Activated naive CD4-positive, alpha-beta T cell (primary cell): Measurements from ENCODE around the gene KIR2DL3.
"Not testable (repeated sequence)": the region's sequence is repeated elsewhere in the genome, so short reads cannot be mapped to it uniquely, and the experiment has no call there.

Experiments
- DNase-seq, 4 experiments: peaks; one replicate each; lab custom pipeline; 2025; lab: John Stamatoyannopoulos, UW

The KIR2DL3 gene

DNA sequence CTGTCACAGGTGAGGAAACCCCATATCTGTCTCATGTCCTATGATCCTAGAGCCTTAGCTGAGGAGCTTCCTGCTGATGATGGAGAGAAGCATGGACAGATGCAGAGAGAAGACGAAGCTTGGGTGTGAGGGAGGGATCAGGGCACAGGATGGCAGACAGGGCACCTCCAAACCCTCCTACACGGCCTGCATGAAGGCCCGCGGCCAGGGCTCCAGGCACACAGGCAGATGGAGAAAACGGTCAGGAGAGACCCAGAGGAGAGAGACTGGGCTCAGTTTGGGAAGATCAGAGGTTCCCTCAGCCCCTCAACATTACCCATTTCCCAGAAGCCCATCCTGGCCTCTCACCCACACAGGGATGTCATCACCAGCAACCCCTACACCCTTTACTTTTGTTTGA, 5.8 kb downstream of the KIR2DL3 start:
- DNase-seq, result not testable (repeated sequence)

DNA sequence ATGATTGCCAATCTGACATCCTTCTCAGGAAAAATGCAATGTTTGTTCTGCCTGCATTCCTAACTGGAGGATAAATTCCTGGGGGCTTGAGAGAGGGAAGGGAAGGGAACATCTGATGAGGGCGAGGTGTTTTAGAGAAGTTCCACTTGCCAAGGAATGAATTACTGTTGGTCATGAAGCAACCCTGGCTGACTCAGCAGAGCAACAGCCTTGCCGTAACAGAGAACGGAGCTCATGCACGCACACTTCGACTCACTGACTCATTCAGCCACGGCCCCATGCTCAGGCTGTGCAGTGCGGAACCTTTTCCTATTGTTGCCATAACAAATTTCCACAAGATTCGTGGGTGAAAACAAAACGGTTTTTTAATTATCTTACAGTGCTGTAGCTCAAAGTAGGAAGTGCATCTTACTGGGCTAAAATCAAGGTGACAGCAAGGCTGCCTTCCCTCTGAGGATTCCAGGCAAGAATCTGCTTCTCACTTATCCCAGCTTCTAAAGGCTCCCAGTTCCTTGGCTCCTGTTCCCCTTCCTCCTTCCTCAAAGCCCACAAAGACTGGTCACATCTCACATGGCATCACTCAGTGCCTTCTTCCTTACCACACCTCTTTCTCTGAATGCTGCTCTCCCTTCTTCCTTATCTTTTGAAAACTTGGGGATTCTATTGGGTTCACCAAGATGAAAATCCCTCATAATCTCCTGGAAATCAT, 9.5 kb downstream of the KIR2DL3 start:
- DNase-seq, result not testable (repeated sequence)

DNA sequence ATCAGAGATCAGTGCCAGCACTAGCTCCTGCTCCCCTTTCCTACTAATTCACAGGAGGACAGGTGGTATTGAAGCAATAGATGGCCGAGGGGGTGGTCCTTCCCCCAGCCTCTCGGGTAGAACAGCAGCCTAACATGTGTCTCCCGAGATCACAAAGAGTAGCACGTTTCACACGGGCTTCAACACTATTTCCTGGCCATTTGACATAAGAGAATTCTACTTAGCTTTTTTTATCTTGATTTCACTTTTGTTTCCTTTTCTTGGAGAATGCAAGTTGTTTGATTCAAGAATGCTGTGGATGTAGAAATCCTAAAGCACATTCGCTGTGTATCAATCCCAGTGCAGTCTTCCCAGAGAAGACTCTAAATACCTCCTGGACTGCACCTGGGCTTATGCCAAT, 12.0 kb downstream of the KIR2DL3 start:
- not testable (repeated sequence) for DNase-seq

DNA sequence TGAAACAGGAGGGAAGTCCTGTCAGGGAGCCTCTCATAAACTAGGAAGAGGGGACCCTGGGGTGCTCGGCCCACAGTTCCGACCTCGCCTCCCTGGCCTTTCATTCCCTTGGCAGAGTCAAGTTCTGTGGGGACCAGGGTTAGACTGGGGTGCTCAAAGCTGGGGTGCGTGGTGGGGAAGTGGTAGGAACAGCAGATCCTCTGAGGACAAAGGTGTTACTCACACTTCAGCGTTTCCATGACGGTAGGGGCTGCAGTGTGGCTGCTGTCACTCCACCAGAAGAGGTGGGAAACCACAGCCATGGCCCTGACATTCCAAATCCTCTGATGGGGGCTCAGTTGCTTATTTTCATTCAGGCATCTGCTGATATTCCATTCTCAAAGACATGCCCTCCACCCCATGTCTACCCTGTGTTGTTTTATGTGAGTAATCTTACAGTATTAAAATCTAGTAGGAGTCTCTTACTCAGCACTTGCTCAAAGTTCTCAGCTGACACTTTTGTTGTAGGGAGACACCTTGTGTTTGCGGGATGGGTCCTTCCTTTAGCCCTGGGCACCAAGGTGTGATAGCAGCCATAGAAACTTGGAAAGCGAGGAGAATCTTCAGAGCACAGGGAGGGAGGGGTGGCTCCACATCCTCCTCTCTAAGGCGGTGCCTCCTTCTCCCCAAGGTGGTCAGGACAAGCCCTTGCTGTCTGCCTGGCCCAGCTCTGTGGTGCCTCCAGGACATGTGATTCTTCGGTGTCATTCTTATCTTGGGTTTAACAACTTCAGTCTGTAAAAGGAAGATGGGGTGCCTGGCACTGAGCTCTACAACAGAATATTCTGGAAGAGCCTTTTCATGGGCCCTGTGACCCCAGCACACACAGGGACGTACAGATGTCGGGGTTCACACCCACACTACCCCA, 18.1 kb downstream of the KIR2DL3 start:
- peak in 1 of 4 experiments; percentile 2 for DNase-seq

DNA sequence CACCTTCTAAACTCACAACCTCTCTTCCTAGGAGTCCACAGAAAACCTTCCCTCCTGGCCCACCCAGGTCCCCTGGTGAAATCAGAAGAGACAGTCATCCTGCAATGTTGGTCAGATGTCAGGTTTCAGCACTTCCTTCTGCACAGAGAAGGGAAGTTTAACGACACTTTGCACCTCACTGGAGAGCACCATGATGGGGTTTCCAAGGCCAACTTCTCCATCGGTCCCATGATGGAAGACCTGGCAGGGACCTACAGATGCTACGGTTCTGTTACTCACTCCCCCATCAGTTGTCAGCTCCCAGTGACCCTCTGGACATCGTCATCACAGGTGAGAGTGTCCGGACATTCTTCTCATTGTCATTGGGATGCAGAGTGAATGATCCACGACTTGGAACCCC, 20.3 kb downstream of the KIR2DL3 start:
- not testable (repeated sequence) for DNase-seq

DNA sequence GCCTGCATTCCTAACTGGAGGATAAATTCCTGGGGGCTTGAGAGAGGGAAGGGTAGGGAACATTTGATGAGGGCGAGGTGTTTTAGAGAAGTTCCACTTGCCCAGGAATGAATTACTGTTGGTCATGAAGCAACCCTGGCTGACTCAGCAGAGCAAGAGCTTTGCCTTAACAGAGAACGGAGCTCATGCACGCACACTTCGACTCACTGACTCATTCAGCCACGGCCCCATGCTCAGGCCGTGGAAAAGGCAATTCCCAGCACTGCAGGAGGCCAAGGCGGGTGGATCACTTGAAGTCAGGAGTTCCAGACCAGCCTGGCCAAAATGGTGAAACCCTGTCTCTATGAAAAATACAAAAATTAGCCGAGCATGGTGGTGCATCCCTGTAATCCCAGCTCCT, 25.9 kb downstream of the KIR2DL3 start:
- DNase-seq, result not testable (repeated sequence)

DNA sequence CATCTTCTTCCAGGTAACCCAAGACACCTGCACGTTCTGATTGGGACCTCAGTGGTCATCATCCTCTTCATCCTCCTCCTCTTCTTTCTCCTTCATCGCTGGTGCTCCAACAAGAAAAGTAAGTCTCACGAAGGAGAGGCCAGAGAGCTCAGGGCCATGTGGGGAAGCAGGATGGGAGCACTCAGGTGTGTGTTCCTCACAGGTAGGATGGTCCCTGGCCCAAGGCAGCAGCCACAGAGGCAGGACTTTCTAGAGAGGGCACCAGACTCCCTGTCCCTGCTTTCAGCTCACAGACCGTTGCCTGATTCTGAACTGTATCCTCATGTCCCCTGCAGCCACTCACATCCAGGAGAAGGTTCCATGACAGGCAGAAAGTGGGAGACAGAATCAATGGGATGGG, 28.2 kb downstream of the KIR2DL3 start:
- DNase-seq, result not testable (repeated sequence)

DNA sequence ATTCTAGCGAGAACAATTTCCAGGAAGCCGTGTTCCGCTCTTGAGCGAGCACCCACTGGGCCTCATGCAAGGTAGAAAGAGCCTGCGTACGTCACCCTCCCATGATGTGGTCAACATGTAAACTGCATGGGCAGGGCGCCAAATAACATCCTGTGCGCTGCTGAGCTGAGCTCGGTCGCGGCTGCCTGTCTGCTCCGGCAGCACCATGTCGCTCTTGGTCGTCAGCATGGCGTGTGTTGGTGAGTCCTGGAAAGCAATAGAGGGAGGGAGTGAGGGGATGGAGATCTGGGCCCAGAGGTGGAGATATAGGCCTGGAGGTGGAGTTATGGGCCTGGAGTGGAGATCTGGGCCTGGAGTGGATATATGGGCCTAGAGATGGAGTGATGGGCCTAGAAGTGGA, 31.3 kb downstream of the KIR2DL3 start, which contains the start of gene KIR2DL1:
Gene KIR2DL1 (plus strand): TSS at position 148 of the 400 bp plus-strand sequence. CDS start 58 bp downstream, at position 206.
- DNase-seq, result not testable (repeated sequence)

DNA sequence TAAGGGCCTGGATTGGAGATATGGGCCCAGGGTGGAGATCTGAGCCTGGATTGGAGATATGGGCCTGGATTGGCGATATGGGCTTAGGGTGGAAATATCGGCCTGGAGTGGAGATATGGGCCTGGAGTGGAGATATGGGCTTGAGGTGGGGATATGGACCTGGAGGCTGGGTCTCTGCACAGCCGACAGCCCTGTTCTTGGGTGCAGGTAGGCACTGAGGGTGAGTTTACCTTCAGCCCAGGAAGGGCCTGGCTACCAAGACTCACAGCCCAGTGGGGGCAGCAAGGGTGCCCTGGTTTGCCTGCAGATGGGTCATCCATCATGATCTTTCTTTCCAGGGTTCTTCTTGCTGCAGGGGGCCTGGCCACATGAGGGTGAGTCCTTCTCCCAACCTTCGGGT, 32.2 kb downstream of the KIR2DL3 start:
- DNase-seq, result not testable (repeated sequence)

DNA sequence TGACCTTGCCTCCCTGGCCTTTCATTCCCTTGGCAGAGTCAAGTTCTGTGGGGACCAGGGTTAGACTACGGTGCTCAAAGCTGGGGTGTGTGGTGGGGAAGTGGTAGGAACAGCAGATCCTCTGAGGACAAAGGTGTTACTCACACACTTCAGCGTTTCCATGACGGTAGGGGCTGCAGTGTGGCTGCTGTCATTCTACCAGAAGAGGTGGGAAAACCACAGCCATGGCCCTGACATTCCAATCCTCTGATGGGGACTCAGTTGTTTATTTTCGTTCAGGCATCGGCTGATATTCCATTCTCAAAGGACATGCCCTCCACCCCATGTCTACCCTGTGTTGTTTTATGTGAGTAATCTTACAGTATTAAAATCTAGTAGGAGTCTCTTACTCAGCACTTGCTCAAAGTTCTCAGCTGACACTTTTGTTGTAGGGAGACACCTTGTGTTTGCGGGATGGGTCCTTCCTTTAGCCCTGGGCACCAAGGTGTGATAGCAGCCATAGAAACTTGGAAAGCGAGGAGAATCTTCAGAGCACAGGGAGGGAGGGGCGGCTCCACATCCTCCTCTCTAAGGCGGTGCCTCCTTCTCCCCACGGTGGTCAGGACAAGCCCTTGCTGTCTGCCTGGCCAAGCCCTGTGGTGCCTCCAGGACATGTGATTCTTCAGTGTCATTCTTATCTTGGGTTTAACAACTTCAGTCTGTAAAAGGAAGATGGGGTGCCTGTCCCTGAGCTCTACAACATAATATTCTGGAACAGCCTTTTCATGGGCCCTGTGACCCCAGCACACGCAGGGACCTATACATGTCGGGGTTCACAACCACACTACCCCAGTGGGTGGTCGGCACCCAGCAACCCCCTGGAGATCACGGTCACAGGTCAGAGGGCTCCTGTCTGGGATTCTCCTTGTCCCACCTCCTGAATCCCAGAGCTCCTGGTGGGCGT, 33.0 kb downstream of the KIR2DL3 start:
- DNase-seq, result not testable (repeated sequence)

DNA sequence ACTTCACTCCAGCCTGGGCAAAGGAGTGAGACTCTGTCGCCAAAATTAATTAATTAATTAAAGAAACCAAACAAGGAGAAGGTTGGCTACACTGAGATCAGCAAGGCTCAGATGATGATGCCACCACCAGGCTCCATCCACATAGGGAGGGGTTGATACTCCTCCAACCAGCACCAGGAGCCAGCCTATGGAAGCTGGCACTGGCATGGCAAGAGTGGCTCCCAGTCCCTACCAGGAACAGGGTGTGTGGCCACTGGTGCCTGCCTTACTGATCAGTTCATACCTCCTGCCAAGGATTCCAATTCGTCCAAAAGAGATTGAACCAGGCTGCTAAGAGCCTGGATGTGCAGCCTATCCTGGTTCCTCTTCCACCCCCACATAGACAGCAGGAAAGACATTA, 34.4 kb downstream of the KIR2DL3 start:
- not testable (repeated sequence) for DNase-seq

DNA sequence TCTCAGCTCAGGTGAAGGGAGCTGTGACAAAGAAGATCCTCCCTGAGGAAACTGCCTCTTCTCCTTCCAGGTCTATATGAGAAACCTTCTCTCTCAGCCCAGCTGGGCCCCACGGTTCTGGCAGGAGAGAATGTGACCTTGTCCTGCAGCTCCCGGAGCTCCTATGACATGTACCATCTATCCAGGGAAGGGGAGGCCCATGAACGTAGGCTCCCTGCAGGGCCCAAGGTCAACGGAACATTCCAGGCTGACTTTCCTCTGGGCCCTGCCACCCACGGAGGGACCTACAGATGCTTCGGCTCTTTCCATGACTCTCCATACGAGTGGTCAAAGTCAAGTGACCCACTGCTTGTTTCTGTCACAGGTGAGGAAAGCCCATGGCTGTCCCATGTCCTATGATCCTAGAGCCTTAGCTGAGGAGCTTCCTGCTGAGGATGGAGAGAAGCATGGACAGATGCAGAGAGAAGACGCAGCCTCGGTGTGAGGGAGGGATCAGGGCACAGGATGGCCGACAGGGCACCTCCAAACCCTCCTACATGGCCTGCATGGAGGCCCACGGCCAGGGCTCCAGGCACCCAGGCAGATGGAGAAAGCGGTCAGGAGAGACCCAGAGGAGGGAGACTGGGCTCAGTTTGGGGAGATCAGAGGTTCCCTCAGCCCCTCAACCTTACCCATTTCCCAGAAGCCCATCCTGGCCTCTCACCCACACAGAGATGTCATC, 36.9 kb downstream of the KIR2DL3 start:
- DNase-seq, result not testable (repeated sequence)

DNA sequence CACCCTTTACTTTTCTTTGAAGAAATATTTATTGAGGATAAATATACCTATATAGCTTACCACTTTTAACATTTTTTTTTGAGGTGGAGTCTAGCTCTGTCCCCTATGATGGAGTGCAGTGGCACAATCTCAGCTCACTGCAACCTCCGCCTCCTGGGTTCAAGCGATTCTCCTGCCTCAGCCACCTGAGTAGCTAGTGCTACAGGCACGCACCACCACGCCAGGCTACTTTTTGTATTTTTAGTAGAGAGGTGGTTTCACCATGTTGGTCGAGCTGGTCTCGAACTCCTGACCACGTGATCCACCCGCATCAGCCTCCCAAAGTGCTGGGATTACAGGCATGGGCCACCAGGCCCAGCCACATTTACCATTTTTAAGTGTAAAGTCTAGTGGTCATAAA, 37.5 kb downstream of the KIR2DL3 start:
- DNase-seq, result not testable (repeated sequence)

DNA sequence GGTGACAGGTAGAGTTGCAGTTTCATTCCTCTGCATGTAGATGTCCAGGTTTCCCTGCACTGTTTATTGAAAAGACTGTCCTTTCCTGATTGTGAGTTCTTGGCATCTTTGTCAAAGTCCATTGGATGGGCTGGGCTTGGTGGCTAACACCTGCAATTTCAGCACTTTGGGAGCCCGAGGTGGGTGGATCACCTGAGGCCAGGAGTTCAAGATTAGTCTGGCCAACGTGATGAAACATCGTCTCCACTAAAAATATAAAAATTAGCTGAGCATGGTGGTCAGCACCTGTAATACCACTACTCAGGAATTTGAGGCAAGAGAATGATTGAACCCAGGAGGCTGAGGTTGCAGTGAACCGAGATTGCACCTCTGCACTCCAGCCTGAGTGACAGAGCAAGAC, 39.5 kb downstream of the KIR2DL3 start:
- not testable (repeated sequence) for DNase-seq

DNA sequence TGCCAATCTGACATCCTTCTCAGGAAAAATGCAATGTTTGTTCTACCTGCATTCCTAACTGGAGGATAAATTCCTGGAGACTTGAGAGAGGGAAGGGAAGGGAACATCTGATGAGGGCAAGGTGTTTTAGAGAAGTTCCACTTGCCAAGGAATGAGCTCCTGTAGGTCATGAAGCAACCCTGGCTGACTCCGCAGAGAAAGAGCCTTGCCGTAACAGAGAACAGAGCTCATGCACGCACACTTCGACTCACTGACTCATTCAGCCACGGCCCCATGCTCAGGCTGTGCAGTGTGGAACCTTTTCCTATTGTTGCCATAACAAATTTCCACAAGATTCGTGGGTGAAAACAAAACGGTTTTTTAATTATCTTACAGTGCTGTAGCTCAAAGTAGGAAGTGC, 40.6 kb downstream of the KIR2DL3 start:
- DNase-seq, result not testable (repeated sequence)

DNA sequence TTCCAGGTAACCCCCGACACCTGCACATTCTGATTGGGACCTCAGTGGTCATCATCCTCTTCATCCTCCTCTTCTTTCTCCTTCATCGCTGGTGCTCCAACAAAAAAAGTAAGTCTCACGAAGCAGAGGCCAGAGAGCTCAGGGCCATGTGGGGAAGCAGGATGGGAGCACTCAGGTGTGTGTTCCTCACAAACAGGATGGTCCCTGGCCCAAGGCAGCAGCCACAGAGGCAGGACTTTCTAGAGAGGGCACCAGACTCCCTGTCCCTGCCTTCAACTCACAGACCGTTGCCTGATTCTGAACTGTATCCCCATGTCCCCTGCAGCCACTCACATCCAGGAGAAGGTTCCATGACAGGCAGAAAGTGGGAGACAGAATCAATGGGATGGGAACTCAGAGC, 44.6 kb downstream of the KIR2DL3 start:
- not testable (repeated sequence) for DNase-seq

DNA sequence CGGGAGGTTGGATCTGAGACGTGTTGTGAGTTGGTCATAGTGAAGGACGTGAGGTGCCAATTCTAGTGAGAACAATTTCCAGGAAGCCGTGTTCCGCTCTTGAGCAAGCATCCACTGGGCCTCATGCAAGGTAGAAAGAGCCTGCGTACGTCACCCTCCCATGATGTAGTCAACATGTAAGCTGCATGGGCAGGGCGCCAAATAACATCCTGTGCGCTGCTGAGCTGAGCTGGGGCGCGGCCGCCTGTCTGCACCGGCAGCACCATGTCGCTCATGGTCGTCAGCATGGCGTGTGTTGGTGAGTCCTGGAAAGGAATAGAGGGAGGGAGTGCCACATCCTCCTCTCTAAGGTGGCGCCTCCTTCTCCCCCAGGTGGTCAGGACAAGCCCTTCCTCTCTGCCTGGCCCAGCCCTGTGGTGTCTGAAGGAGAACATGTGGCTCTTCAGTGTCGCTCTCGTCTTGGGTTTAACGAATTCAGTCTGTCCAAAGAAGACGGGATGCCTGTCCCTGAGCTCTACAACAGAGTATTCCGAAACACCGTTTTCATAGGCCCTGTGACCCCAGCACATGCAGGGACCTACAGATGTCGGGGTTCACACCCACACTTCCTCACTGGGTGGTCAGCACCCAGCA, 47.9 kb downstream of the KIR2DL3 start:
- not testable (repeated sequence) for DNase-seq

DNA sequence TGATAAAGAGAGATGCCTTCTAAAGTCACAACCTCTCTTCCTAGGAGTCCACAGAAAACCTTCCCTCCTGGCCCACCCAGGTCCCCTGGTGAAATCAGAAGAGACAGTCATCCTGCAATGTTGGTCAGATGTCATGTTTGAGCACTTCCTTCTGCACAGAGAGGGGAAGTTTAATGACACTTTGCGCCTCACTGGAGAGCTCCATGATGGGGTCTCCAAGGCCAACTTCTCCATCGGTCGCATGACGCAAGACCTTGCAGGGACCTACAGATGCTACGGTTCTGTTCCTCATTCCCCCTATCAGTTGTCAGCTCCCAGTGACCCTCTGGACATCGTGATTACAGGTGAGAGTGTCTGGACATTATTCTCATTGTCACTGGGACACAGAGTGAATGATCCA, 49.8 kb downstream of the KIR2DL3 start:
- not testable (repeated sequence) for DNase-seq

DNA sequence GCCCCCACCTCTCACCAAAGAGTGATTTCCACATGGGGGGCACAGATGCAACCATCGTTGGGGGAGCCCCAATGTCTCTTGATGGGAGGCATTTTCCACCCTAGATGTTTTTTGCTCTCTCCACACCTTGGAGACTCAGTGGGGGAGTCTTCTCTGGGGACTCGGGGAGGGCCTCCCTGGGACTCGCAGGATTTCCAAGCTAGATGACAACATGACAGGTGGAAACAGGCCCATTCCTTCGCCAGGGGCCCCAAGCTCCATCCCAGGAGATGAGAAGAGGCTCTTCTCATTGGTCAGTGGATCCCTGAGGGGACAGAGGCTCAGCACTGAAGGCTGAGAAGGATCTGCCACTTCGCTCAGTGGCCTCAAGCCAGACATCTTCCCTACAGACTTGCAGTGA, 52.4 kb downstream of the KIR2DL3 start:
- no peak for DNase-seq

DNA sequence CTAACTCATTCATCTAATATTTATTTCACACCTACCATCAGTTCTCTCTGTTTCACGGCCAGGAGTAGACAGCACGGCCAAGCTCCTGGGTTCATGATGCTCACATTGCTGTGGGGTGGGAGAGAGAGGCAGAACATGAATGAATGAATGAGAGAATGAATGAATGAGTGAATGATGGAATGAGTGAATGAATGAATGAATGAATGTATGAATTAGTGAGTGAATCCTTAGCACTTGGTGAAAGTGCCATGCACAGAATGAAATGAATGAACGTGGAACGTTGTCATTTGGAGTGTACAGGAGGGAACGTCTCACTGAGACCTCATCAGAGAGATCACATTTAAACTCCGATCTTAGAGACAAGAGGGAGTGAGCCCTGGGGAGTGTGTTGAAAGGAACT, 53.2 kb downstream of the KIR2DL3 start:
- DNase-seq, result no peak

DNA sequence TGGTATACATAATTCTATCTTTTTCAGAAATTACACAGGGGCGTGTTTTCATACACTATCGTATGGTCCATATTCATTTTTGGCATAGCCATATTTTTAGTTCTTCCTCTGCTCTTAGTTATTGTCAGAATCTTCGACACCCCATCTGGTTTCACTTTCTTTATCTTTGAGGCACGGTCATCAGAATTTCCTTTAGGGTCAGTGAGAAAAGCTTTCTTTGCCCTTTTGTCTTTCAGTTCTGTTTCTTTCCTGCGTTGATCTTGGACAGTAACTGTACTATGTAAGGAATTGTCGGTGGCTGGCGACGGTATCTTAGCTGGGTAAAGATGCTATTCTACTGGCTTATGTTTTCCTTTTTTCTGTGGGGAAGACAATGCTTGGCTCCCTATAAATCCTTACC, 54.5 kb downstream of the KIR2DL3 start:
- no peak for DNase-seq
